Measurements from ENCODE around the gene SLC20A1.

Gene SLC20A1

DNA sequence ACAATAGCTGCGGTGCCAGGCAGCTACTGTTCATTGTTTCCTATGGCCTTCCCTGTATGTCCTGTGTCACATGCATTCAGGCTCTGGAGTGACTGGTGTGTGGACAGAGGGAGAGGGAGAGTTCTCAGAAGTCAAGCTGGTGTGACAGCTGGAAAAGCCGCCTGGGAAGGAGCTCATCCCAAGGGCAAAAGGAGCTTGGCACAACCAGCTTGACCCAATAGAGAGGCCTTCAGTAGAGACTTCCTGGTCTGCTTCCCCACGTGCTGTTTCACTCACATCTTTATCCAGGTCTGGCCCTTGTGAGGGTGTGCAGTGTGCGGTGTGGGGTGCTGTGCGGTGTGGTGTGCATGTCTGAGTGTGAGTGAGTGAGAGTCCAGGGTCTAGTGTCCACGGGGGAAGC lies 64.0 kb downstream of the SLC20A1 start:
- no peak for DNase-seq (ENCODE audit: low read depth)

GRCh38 chr2:112710956-112711750 lies 65.4 kb downstream of the SLC20A1 start:
- DNase-seq (ENCODE audit: low read depth) = no peak

GRCh38 chr2:112712465-112712864 lies 66.7 kb downstream of the SLC20A1 start:
- DNase-seq (ENCODE audit: low read depth) = no peak

- DNase-seq (ENCODE audit: low read depth) = peak; percentile 44
Observed at GRCh38 chr2:112712903-112713584, 67.3 kb downstream of the SLC20A1 start.

Data from CMK (cell line).